Neural cell (in vitro differentiated cells): ENCODE measurements around the gene TMEM208. TPM values are rescaled to one million over a fixed set of nuclear protein-coding genes. Genes with fewer than 3 reads are reported as not detected.

Experiments used
- H2AFZ ChIP-seq: fragments of 200-600, 300-800 bp; sonication (generic), shearing (Covaris generic); 2 replicates; pipeline ENCODE4 v1.6.0; 2014; ENCODE audit warnings: low read depth, mild to moderate bottlenecking, antibody characterized with exemption, low read length, moderate library complexity
- H3F3A ChIP-seq: fragments of 200-600 bp; shearing (Covaris generic); 2 replicates; pipeline ENCODE4 v1.6.1; 2016; ENCODE audit warnings: mild to moderate bottlenecking, moderate library complexity, mixed read lengths, antibody characterized with exemption, low read length; ENCODE audit not compliant: insufficient read depth, poor library complexity, severe bottlenecking
- H3K27ac ChIP-seq: fragments of 200-600, 300-800 bp; sonication (generic), shearing (Covaris generic); 2 replicates; pipeline ENCODE4 v1.5.1; 2014; ENCODE audit warnings: mild to moderate bottlenecking, low read length, moderate library complexity
- H3K27me3 ChIP-seq: fragments of 300-800, 200-600 bp; sonication (generic), shearing (Covaris generic); 2 replicates; pipeline ENCODE4 v1.6.0; 2014; ENCODE audit warnings: mild to moderate bottlenecking, low read depth, low read length, moderate library complexity; ENCODE audit not compliant: insufficient read depth
- H3K36me3 ChIP-seq: fragments of 300-800, 200-600 bp; sonication (generic), shearing (Covaris generic); 2 replicates; pipeline ENCODE4 v1.5.1; 2014; ENCODE audit warnings: mild to moderate bottlenecking, antibody characterized with exemption, low read length, moderate library complexity; ENCODE audit not compliant: insufficient read depth
- H3K4me2 ChIP-seq: fragments of 300-800, 200-600 bp; sonication (generic), shearing (Covaris generic); 2 replicates; pipeline ENCODE4 v1.6.0; 2014; ENCODE audit warnings: mild to moderate bottlenecking, low read length
- H3K4me3 ChIP-seq: fragments of 300-800, 200-600 bp; sonication (generic), shearing (Covaris generic); 2 replicates; pipeline ENCODE4 v1.5.1; 2014; ENCODE audit warnings: mild to moderate bottlenecking, low read length, moderate library complexity
- H3K79me2 ChIP-seq: fragments of 200-600 bp; shearing (Covaris generic); replicated peaks from 2 replicates; pipeline ENCODE4 v1.6.0; 2014; ENCODE audit warnings: mild to moderate bottlenecking, low read length, moderate library complexity; ENCODE audit not compliant: insufficient read depth
- H3K9ac ChIP-seq: fragments of 300-800, 200-600 bp; sonication (generic), shearing (Covaris generic); 2 replicates; pipeline ENCODE4 v1.6.1; 2016; ENCODE audit warnings: mild to moderate bottlenecking, low read length, mixed read lengths
- H3K9me2 ChIP-seq: fragments of 200-600 bp; shearing (Covaris generic); 2 replicates; pipeline ENCODE4 v1.6.1; 2016; ENCODE audit warnings: mild to moderate bottlenecking, low read length, mixed read lengths; ENCODE audit not compliant: insufficient read depth
- H3K9me3 ChIP-seq: fragments of 200-600, 300-800 bp; sonication (generic), shearing (Covaris generic); 2 replicates; pipeline ENCODE4 v1.6.1; 2016; ENCODE audit warnings: mild to moderate bottlenecking, mixed run types, low read length, moderate library complexity, mixed read lengths
- H4K20me1 ChIP-seq: fragments of 200-600 bp; shearing (Covaris generic); 2 replicates; pipeline ENCODE4 v1.6.1; 2016; ENCODE audit warnings: mild to moderate bottlenecking, mixed run types; ENCODE audit not compliant: insufficient read depth
- CTCF ChIP-seq: fragments of 450-650 bp; IDR thresholded peaks from 2 replicates; pipeline ENCODE4 v1.5.1; 2014; ENCODE audit warnings: antibody characterized with exemption, mild to moderate bottlenecking, moderate library complexity; ENCODE audit not compliant: poor library complexity, severe bottlenecking
- EP300 ChIP-seq: fragments of 450-650 bp; conservative IDR thresholded peaks from 2 replicates; pipeline ENCODE4 v1.6.1; 2014; ENCODE audit warnings: antibody characterized with exemption, mild to moderate bottlenecking, moderate library complexity; ENCODE audit not compliant: poor library complexity, severe bottlenecking
- EZH2 ChIP-seq: fragments of 200-600, 300-800 bp; shearing (Covaris generic), sonication (generic); IDR thresholded peaks from 2 replicates; pipeline ENCODE4 v1.6.1; 2014; ENCODE audit warnings: antibody characterized with exemption, low read length, borderline replicate concordance, mild to moderate bottlenecking; ENCODE audit not compliant: insufficient read depth, poor library complexity, severe bottlenecking
- MXI1 ChIP-seq: fragments of 450-650 bp; conservative IDR thresholded peaks from 2 replicates; pipeline ENCODE4 v1.6.1; 2014; ENCODE audit warnings: antibody characterized with exemption, mild to moderate bottlenecking; ENCODE audit not compliant: poor library complexity, severe bottlenecking
- POLR2AphosphoS5 ChIP-seq: IDR thresholded peaks from 2 replicates; pipeline ENCODE4 v1.6.1; 2012
- RAD21 ChIP-seq: fragments of 450-650 bp; conservative IDR thresholded peaks from 2 replicates; pipeline ENCODE4 v1.6.1; 2014; ENCODE audit warnings: antibody characterized with exemption, mild to moderate bottlenecking, moderate library complexity
- REST ChIP-seq: IDR thresholded peaks from 2 replicates; pipeline ENCODE4 v1.6.1; 2012; ENCODE audit warnings: borderline replicate concordance
- SMC3 ChIP-seq: fragments of 450-650 bp; conservative IDR thresholded peaks from 2 replicates; pipeline ENCODE4 v1.6.1; 2014; ENCODE audit warnings: antibody characterized with exemption, mild to moderate bottlenecking, moderate library complexity; ENCODE audit not compliant: poor library complexity
- TAF1 ChIP-seq: IDR thresholded peaks from 2 replicates; pipeline ENCODE4 v1.6.1; 2012; ENCODE audit warnings: low read depth
- polyA plus RNA-seq: library from polyadenylated mRNA; depleted of rRNA; stranded (reverse); fragments of >200 nt; gene quantifications from 2 replicates; pipeline ENCODE4 v1.2.3, GENCODE V29; 2014

TMEM208 gene
- polyA plus RNA-seq, 1 donor from 2014 or later, result 53.5 TPM

GRCh38 chr16:67194260-67194659 is 32.7 kb upstream of the TMEM208 start:
- H3F3A ChIP-seq, result no peaks in the 10 kb centered on the region
- no peaks in the 10 kb centered on the region for H4K20me1 ChIP-seq
- H3K27ac ChIP-seq, result no peak overlapping the region
- H3K4me2 ChIP-seq, result no peak overlapping the region
- no peak overlapping the region for H3K9ac ChIP-seq
- H3K27me3 ChIP-seq, result no peaks in the 10 kb centered on the region
- peaks cover 15% of the 10 kb centered on the region for H3K79me2 ChIP-seq
- no peaks in the 10 kb centered on the region for H3K36me3 ChIP-seq
- H3K9me2 ChIP-seq, result no peaks in the 10 kb centered on the region
- H3K9me3 ChIP-seq, result no peaks in the 10 kb centered on the region
- no peak overlapping the region for H3K4me3 ChIP-seq
- H2AFZ ChIP-seq, result no peak overlapping the region
- no peak for TF ChIP-seq EP300
- no peak for TF ChIP-seq SMC3
- no peak for TF ChIP-seq CTCF
- no peak for TF ChIP-seq EZH2
- no peak for TF ChIP-seq REST
- TF ChIP-seq POLR2AphosphoS5, result no peak
- TF ChIP-seq RAD21, result no peak

GRCh38 chr16:67195676-67196075 is 31.3 kb upstream of the TMEM208 start:
- H3F3A ChIP-seq, result no peaks in the 10 kb centered on the region
- H3K4me2 ChIP-seq, result no peak overlapping the region
- no peak overlapping the region for H2AFZ ChIP-seq
- H3K79me2 ChIP-seq, result peaks cover 15% of the 10 kb centered on the region
- no peaks in the 10 kb centered on the region for H4K20me1 ChIP-seq
- no peaks in the 10 kb centered on the region for H3K9me3 ChIP-seq
- H3K9ac ChIP-seq, result no peak overlapping the region
- no peak overlapping the region for H3K27ac ChIP-seq
- H3K4me3 ChIP-seq, result no peak overlapping the region
- TF ChIP-seq POLR2AphosphoS5, result no peak
- no peak for TF ChIP-seq EZH2
- no peak for TF ChIP-seq MXI1
- TF ChIP-seq TAF1, result no peak
- no peak for TF ChIP-seq SMC3
- no peak for TF ChIP-seq REST
- no peak for TF ChIP-seq RAD21
- TF ChIP-seq CTCF, result no peak
- no peak for TF ChIP-seq EP300
- no peaks in the 10 kb centered on the region for H3K27me3 ChIP-seq
- H3K36me3 ChIP-seq, result no peaks in the 10 kb centered on the region
- no peaks in the 10 kb centered on the region for H3K9me2 ChIP-seq
